COLO829 (cell line): ENCODE results near the gene FAM50A.

Experiments
- DNase-seq: peaks from one replicate; pipeline ENCODE4 v3.0.0; 2012; ENCODE audit warnings: low spot score

Gene FAM50A

DNA sequence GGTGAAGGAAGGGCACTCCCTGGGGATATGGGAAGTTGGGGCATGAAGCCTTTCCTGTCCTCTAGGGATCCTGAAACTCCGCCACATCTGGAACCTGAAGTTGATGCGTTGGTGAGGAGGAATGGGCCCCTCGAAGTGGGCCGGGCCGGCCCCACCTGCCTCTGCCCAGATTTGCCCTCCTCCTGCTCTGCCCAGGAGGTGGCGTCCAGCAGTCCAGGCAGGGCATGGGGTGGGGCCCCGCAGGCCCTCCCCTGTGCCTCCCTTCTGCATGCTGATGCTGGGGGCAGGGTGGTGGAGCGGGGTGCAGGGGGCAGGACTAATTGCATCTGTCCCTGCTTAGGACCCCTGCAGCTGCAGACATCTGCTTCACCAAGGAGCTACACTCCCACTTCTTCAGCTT is 30.8 kb upstream of the FAM50A start:
- DNase-seq: no peak

DNA sequence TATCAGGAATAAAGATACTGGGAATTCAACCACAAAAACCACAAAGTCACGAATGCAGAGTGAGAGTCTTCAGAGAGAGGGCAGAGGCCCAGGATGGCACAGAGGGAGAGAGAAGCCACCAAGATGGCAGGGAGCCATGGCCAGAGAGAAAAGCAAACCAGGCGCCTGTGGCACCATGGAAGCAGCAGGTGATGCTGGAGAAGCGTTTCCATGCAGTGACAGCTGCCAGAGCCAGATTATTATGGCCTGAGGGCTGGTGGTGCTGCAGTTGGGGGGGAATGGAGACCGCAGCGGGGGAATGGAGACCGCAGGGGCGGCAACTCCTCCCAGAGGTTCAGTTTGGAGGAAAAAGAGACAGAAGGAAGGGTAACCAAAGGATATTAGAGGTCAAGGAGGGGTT is 26.8 kb upstream of the FAM50A start:
- no peak for DNase-seq

DNA sequence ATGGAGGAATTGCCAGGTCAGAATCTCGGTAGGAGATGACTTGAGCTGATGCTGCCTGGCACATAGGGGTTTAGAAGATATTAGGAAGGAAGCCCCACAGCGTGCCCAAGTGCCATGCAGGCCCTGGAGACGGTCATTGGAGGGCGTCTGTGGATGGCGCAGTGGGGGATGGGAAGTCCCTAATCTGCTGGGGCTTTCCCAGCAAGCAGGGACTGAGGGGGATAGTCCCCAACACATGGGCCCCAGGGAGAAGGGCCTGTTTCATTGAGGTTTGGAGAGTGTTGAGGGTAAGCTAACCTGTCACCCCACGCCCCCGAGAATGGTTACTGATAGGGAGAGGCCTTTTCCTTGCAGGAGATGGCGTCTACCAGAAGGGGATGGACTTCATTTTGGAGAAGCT is 24.8 kb upstream of the FAM50A start:
- no peak for DNase-seq

DNA sequence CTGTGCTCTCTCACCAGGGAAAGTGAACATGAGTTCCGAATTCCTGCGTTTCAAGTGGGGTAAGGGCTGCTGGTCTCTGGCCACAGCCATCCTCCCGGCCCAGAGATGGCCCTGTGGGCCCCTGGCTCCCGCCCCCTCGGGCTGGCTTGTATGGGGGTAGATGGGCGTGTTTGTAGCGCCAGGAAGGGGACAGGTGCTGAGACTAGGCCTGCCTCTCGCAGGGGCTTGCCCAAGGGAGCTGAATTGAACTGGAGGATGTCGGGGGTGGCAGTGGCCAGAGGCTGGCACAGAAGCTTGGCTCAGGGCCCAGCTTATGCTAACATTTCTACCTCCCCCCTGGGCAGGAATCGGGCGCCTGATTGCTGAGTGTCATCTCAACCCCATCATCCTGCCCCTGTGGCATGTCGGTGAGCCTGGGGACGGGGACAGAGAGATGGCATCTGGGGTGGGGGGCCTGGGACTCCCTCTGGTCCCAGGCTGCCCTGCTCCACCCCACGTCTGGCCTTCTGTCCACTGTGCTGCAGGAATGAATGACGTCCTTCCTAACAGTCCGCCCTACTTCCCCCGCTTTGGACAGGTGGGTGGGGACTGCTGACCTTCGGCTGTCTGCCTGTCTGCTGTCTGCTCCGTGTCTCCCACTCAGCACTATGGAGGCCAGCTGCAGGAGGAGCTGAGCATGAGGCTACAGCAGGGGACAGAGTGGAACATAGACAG is 24.1 kb upstream of the FAM50A start:
- DNase-seq: no peak

DNA sequence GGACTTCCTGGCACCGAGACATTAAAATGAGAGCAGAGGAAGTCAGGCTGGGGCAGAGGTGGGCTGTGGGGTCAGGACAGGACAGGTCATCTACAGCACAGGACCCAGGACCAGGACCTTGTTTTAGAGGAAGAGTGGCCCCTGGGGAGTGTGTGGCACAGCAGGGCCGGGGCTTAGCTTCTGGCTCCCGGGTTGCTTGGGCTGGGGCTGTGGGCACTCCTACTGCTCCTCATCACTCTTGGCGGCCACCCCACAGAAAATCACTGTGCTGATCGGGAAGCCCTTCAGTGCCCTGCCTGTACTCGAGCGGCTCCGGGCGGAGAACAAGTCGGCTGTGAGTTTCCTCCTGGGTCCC is 23.6 kb upstream of the FAM50A start:
- DNase-seq: no peak

DNA sequence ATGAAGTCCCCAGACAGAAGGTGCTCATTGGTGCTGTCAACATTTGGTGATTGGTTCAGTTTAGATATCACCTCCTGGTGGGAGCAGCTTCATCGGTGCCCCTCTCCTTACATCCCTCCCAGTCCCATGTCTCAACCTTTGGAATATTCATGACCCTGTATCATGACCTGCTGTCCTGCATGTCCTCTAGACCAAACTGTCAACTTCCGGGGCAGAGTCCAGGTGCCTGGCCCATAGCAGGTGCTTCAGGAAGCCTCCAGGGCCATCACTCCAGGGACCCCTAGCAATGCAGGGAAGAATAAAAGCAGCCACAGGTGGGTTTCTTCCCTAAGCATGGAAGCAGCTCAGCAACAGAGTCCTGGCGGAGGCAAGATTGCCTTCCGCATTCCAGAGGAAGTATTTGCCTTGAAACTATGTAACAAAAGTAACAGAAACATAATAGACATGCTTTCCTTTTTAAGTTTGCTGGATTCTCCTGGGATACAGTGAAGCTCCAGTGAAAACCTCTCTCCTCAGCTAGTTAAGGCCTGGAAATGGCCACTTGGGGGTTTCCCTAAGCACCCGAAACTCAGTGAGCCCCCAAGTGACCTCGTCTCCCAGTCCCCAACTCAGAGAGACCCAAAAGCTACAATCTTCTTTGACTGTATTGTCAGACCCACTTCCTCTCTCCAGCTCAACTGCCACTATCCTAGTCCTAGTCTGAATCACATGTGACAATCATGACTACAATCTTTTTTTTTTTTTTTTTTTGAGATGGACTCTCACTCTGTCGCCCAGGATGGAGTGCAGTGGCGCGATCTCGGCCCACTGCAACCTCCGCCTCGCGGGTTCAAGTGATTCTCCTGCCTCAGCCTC is 16.8 kb upstream of the FAM50A start:
- DNase-seq: no peak

DNA sequence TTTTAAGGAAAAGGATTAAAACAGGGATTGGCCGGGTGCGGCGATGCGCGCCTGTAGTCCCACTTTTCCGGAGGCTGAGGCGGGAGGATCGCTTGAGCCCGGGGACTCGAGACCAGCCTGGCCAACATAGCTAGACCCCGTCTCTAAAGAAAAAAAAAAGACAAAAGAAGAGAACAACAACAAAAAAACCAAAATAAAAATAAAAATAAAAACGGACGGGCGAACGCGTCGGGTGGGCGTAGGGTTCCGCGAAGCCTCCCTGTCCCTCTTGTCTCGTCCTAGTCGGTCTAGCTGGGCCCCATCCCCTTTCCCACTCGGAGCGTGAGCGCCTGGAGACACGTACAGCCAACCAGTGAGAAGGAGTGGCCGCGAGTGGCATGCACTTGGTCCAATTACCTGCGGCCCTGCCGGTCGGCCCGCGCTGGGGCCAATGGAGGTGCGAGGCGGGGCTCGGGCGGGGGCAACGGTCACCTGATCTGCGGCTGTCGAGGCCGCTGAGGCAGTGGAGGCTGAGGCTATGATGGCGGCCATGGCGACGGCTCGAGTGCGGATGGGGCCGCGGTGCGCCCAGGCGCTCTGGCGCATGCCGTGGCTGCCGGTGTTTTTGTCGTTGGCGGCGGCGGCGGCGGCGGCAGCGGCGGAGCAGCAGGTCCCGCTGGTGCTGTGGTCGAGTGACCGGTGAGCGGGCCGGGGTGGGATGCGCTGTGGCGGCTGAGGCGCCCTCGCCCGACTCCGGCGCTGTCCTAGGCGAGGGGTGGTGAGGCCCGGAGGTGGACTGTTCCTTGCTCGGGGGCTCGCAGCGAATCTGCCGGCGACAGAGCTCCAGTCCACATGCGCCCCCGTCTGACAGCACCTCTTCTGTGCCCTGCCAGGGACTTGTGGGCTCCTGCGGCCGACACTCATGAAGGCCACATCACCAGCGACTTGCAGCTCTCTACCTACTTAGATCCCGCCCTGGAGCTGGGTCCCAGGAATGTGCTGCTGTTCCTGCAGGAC is 15.5 kb upstream of the FAM50A start, which contains the start of gene ATP6AP1:
TSS of gene ATP6AP1 (plus strand) at position 502 of the 996 bp plus-strand sequence. CDS start at position 518, 16 bp downstream.
- DNase-seq: peak; percentile 66

DNA sequence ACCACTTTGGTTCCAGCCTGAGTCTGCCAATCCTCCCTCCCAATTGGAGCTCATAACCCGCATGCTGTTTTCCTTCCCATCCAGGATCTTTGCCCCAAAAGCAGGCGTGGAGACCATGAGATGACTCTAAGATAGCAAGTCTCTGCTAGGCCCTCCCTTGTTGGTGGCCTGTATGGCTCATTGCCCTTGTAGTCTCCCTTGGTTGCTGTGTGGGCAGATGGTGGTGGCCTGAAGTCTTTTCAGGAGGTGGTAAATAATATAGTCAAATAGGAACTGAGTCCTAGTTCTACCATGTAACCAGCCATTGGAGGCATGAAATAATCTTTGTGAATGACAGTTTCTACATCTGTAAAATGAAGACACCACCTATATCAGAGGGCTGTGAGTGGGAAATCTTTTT is 14.2 kb upstream of the FAM50A start:
- DNase-seq: no peak

DNA sequence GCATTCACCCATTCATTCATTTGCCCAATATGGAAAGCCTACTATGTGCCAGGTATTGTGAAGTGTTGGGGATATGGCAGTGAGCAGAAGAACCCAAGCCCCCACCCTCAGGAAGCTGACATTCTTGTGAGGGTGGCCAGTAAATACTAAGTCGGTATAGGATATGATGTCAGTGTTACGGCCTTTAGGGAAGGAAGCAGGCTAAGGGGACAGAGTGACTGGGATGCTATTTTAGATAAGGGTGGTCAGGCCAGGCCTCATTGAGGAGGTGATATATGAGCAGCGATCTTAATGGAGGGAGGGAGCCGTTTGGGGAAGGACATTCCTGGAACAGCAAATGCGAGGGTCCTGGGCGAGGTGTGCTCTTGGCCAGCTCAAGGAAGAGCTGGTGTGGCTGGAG is 13.5 kb upstream of the FAM50A start:
- no peak for DNase-seq

DNA sequence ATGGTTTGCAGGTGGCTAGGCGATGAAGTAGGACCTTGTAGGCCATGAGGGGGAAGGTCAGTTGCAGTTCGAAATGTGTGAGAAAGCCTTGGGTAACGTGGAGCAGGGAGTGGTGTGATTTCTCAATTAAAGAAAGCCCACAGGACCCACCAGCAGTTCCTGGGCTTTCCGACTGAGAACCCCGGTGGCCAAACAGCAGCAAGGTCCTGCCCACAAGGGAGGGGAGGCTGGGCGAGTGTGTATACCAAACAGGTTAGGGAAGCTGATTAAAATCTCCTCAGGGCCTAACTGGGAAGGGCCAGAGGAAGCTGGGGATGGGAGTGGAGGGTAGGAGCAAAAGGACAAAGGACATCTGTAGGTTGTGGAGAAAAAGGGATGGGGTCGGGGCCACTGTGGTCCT is 13.0 kb upstream of the FAM50A start:
- no peak for DNase-seq

DNA sequence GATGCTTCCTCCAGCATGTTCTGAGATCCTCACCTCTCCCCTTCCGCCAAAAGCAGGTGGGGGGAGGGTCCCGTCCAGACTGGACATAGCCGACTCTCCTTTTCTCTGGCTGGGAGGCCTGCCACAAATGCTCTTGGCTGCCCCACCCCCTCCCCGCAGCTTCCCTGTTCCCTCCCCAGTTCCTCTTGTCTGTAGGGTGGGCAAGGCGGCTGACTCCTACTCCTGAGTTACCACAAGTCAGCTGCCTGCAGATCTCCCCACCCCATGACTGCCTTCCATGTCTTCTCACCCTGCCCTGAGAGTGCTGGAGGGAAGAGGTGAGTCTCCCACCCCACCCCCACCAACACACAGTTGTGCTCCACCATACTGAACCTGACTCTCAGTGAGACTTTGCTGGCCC is 12.6 kb upstream of the FAM50A start:
- DNase-seq: no peak

DNA sequence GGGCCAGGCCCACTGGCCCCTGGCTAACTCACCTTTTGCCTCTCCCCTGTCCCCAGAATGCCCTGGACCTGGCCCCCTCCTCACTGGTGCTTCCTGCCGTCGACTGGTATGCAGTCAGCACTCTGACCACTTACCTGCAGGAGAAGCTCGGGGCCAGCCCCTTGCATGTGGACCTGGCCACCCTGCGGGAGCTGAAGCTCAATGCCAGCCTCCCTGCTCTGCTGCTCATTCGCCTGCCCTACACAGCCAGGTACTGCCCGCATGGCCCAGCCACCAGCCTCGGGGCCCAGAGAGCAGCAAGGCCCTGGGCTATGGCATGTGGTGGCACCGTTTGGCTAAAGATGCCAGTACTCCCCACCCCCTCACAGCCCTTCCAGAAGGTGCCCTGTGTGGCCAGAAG is 11.7 kb upstream of the FAM50A start:
- no peak for DNase-seq

DNA sequence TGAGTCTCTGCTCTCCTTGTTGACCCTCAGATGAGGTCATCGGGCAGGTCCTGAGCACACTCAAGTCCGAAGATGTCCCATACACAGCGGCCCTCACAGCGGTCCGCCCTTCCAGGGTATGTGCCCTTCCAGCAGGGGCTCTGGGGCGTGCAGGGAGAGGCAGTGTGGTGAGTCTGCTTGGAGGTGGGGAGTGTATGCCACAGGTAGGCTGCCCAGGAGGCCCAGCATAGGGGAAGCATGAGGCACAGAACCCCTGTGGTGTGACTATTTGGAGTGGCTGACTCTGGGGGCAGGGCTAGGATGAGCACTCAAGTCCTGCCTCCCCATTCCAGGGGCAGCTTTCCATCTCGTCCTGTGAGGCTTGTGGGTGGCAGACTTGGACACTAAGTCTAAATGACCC is 10.3 kb upstream of the FAM50A start:
- DNase-seq: no peak

DNA sequence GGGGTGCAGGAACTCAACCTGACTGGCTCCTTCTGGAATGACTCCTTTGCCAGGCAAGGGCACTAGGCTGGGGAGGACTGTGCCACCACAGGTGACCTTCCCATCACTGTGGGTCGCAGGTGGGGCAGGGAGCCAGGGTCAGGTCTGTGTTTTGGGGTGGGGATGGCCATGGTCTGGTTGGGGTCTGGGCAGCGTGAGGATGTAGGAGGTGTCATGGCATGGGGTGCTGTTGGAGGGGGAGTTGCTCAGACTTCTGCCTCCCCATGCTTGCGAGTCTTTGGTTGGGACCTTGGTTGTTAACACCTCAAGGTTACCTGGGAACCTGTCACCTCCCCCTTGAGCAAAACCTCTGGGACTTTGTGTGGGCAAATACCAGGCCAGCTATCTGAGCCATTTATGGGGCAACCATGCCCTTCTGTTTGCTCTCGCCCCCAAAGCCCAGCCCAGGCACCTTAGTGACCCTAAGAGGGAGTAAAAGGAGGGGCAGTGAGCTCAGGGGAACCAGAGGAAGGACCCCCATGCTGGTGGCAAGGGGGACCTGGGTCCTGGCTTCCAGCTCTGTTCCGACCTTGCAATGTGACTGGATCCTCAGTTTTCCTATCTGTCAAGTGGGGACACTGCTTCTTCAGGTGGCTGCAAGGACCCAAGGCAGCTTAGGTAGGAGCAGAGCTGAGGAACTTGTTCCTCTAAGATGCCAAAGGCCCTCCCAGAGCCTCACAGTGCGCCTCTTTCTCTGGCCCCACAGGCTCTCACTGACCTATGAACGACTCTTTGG is 9.4 kb upstream of the FAM50A start:
- no peak for DNase-seq

DNA sequence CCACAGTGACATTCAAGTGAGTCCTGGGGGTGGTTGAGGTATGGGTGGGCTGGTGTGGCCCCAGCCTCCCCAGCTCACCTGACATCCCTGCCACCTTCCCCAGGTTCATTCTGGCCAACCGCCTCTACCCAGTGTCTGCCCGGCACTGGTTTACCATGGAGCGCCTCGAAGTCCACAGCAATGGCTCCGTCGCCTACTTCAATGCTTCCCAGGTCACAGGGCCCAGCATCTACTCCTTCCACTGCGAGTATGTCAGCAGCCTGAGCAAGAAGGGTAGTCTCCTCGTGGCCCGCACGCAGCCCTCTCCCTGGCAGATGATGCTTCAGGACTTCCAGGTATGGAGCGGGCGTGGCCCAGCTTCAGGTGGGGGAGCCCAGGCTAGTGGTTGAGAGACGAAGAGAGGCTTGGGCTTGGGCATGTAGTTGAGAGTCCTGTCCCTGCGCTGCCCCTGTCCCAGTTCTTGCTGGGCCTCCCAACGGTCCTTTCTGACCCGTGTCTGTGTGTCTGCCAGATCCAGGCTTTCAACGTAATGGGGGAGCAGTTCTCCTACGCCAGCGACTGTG is 8.7 kb upstream of the FAM50A start:
- no peak for DNase-seq

DNA sequence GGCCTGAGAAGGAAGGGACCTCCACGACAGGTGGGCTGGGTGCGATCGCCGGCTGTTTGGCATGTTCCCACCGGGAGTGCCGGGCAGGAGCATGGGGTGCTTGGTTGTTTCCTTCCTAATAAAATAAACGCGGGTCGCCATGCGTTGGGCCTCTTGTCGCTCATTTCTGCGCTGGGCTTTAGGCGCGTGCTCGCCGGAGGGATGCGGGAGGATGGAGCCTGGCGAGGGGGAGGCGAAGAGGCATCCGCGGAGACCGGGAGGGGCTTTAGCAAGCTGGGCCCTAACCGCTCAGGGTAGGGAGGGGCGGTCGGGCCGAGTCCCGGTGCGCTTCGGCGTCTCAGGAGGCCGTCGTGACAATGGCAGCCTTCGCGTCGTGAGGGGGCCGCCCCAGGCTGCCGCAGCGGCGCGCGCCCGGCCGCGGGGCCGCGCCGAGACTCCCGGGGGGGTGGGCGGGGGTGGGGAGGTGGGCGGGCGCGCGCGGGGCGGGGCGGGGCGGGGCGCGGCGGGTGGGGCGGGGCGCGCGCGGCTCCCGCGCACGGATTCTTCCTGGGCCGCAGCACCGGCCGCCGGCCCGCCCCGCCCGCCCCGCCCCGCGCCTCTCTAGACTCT is 7.5 kb upstream of the FAM50A start:
- no peak for DNase-seq

DNA sequence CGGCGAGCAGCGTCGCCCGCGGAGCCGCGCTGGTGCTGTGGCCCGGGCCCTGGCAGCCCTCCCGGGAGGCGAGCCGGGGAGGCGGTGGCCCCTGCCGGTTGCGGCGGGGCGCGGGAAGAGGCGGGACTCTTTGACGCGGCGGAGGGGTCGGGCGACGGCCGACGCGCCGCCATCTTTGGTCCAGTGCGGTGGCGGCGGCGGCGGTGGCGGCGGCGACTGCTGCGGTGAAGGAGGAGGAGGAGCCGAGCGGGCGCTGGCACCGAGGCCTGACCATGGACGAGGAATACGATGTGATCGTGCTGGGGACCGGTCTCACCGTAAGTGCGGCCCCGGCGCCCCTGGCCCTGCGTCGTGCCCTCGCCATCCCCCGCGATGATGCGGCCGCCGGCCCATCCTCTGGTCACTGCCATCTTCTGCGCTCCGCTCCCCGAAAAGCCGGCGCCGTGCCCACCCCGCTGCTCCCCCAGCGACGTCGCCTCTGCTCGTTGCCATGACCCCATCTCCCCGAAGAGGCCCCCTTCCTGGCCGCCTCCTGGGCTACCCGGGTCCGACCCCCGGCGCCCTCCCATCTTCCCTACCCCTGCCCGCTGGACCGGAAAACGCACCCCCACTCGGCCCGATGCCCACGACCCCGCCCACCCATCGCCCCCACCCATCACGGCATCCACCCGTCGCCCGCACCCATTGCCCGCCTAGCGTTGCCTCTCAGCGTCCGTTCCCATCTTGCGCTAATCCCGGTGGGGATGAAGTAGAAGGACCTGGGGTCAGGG is 6.8 kb upstream of the FAM50A start, which contains the start of gene GDI1:
TSS of gene GDI1 (plus strand) at position 172 of the 770 bp plus-strand sequence. CDS start at position 273, 101 bp downstream.
- DNase-seq: no peak

DNA sequence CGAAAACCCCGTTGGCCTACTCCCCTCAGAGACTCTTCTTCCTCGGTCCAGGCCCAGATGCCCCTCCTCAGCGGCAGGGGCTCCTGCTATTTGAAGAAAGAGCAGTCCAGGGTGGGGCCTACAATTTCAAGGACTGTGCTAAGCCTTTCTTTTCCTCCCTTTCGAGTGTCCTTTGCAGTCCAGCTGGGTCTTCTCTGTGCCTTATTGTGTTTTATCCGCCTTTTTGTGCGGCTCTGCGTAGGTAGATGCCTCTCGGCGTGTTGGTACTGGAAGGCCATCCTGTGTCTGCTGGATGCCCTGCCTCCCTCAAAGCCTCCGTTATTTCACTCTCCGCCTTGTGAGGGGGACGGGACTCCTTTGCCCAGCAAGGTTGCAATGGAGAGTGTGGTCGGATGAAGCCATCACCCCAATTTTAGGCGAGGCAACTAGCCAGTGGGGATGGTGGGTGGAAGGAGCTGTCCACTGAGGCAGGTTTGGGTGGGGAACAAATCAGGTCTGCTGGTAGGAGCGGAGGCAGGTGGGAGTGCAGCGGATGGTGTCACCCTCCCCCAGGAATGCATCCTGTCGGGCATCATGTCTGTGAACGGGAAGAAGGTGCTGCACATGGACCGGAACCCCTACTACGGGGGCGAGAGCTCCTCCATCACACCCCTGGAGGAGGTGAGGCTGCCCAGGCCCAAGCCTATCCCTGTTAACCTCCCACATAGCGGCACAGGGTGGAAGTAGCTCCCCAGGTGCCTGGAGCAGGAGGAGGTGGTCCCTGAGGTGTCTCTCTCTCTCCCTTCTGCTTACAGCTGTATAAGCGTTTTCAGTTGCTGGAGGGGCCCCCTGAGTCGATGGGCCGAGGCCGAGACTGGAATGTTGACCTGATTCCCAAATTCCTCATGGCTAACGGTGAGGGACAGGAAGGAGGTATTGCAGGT is 5.7 kb upstream of the FAM50A start:
- DNase-seq: no peak

DNA sequence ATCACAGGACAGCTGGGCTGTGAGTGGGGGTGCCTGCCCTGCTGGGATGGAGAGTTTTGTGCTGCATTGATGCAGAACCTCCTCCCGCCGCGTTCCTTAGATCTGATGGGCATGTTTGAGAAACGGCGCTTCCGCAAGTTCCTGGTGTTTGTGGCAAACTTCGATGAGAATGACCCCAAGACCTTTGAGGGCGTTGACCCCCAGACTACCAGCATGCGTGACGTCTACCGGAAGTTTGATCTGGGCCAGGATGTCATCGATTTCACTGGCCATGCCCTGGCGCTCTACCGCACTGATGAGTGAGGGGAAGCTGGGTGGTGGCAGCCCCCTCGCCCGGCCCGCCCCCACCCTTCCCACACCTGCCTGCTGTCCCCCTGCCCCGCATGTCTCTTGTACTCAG is 4.1 kb upstream of the FAM50A start:
- no peak for DNase-seq
